ENCODE measurements around the gene FAM180A. TPM values are rescaled to one million over a fixed set of nuclear protein-coding genes. Genes with fewer than 3 reads are reported as not detected.

Gene FAM180A
- total RNA-seq, 2 donors from 2014 or later: 79.1 to 133 TPM

DNA sequence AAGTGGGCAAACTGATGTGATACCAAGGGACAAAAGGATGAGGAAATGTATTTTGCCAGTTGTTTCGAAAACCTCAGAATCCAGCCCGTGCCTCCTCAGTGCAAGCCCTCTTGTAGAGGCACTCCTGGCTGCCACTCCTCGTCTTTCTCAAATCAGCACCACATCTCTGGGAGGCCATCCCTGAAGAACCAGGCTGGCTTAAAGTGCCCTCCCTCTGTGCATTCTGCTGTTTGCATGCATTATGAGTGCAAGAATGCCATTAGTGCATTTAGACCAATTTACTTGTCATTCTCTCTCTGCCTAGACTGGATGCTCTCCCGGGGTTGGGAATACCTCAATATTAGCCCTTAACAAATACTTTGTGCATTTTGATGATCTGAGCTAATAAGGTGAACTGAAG is 19.9 kb upstream of the FAM180A start:
- Histone ChIP-seq H3K4me3 (no peak overlapping the region), H3K36me3 (no peaks in the 10 kb centered on the region), H3K27me3 (replicated peaks; ENCODE audit: insufficient read depth) (no peaks in the 10 kb centered on the region), H3K4me1 (ENCODE audit: control insufficient read depth in 1 of 2, low read depth in 2 of 2) (peaks cover 14 to 22% of the 10 kb centered on the region in 2 donors), H3K9me3 (no peaks in the 10 kb centered on the region), H3K27ac (peak overlapping the region; percentile 76 to 77)
- DNase-seq (ENCODE audit: low spot score) (no peak), ATAC-seq (ENCODE audit: insufficient number of reproducible peaks, low FRiP score, low read depth) (no peak)
- TF ChIP-seq CTCF (IDR thresholded peaks at IDR 0.05): no peak

- Histone ChIP-seq H3K4me1 (ENCODE audit: control insufficient read depth in 1 of 2, low read depth in 2 of 2) (peaks cover 14 to 22% of the 10 kb centered on the region in 2 donors), H3K36me3 (no peaks in the 10 kb centered on the region), H3K9me3 (no peaks in the 10 kb centered on the region), H3K27me3 (replicated peaks; ENCODE audit: insufficient read depth) (no peaks in the 10 kb centered on the region), H3K27ac (peak overlapping the region; percentile 76 to 77), H3K4me3 (no peak overlapping the region)
- no peak for DNase-seq (ENCODE audit: low spot score)
- TF ChIP-seq CTCF (IDR thresholded peaks at IDR 0.05): no peak
- no peak for ATAC-seq (ENCODE audit: insufficient number of reproducible peaks, low FRiP score, low read depth)
Observed at GRCh38 chr7:135768064-135768463, 19.5 kb upstream of the FAM180A start.

- no peaks in the 10 kb centered on the region for H3K9me3 ChIP-seq
- ATAC-seq (ENCODE audit: insufficient number of reproducible peaks, low FRiP score, low read depth) (no peak), DNase-seq (ENCODE audit: low spot score) (no peak)
- H3K36me3 ChIP-seq: no peaks in the 10 kb centered on the region
- no peak overlapping the region for H3K4me3 ChIP-seq
- no peak for TF ChIP-seq CTCF (IDR thresholded peaks at IDR 0.05)
- no peaks in the 10 kb centered on the region for H3K27me3 ChIP-seq (replicated peaks; ENCODE audit: insufficient read depth)
- H3K4me1 ChIP-seq (ENCODE audit: control insufficient read depth in 1 of 2, low read depth in 2 of 2): peaks cover 21 to 37% of the 10 kb centered on the region in 2 donors
- no peak overlapping the region for H3K27ac ChIP-seq
Observed at GRCh38 chr7:135763261-135763660, 14.6 kb upstream of the FAM180A start.

- peak; percentile 88 for ATAC-seq (ENCODE audit: insufficient number of reproducible peaks, low FRiP score, low read depth)
- Histone ChIP-seq H3K9me3 (no peaks in the 10 kb centered on the region), H3K27me3 (replicated peaks; ENCODE audit: insufficient read depth) (no peaks in the 10 kb centered on the region), H3K27ac (peak overlapping the region; percentile 95 to 96), H3K36me3 (no peaks in the 10 kb centered on the region), H3K4me1 (ENCODE audit: control insufficient read depth in 1 of 2, low read depth in 2 of 2) (peaks cover 28 to 45% of the 10 kb centered on the region in 2 donors), H3K4me3 (peak overlapping the region; percentile 42)
- no peak for TF ChIP-seq CTCF (IDR thresholded peaks at IDR 0.05)
- DNase-seq (ENCODE audit: low spot score): no peak
Observed at GRCh38 chr7:135761751-135762488, 13.3 kb upstream of the FAM180A start.

DNA sequence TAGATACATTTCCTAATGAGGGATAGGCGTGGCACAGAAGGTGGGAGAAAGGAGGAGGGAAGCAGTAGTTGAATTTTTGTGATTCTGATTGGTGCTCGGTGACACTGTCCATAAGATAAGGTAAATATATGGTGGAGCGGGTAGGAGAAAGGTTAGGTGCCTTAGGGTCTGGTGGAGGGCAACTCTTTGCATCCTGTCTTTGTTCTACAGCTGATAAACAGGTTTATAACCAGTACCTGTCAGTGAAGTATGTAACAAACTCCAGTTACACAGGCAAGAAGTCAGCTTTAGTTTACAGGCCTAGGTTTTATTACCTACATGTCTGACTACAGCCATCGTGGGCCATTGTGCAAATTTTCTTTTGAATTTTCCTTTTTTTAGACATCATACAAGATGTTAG is 10.9 kb upstream of the FAM180A start:
- H3K27ac ChIP-seq: peak overlapping the region; percentile 94 to 95
- H3K36me3 ChIP-seq: no peaks in the 10 kb centered on the region
- ATAC-seq (ENCODE audit: insufficient number of reproducible peaks, low FRiP score, low read depth) (no peak), DNase-seq (ENCODE audit: low spot score) (no peak)
- no peaks in the 10 kb centered on the region for H3K27me3 ChIP-seq (replicated peaks; ENCODE audit: insufficient read depth)
- peaks cover 44 to 69% of the 10 kb centered on the region in 2 donors for H3K4me1 ChIP-seq (ENCODE audit: control insufficient read depth in 1 of 2, low read depth in 2 of 2)
- no peak for TF ChIP-seq CTCF (IDR thresholded peaks at IDR 0.05)
- no peak overlapping the region for H3K4me3 ChIP-seq
- no peaks in the 10 kb centered on the region for H3K9me3 ChIP-seq
